ENCODE data around the gene CD209. TPM values are rescaled to one million over a fixed set of nuclear protein-coding genes. Genes with fewer than 3 reads are reported as not detected.
A peak's percentile ranks its signal among the peaks of the same experiment; 100 is the strongest.

CD209 gene
- total RNA-seq, 1 donor = not detected

GRCh38 chr19:7781157-7781556, 33.8 kb upstream of the CD209 start:
- no peak for TF ChIP-seq CTCF (IDR thresholded peaks at IDR 0.05; ENCODE audit: insufficient read depth, low read depth, low read length)
- H3K4me3 ChIP-seq (ENCODE audit: low read depth, low read length) = no peak overlapping the region
- DNase-seq (ENCODE audit: low read depth) = no peak

GRCh38 chr19:7779631-7780486, 32.5 kb upstream of the CD209 start:
- TF ChIP-seq CTCF (IDR thresholded peaks at IDR 0.05; ENCODE audit: insufficient read depth, low read depth, low read length) = no peak
- H3K4me3 ChIP-seq (ENCODE audit: low read depth, low read length) = no peak overlapping the region
- no peak for DNase-seq (ENCODE audit: low read depth)

- no peak for DNase-seq (ENCODE audit: low read depth)
- no peak overlapping the region for H3K4me3 ChIP-seq (ENCODE audit: low read depth, low read length)
- TF ChIP-seq CTCF (IDR thresholded peaks at IDR 0.05; ENCODE audit: insufficient read depth, low read depth, low read length) = no peak
Observed at GRCh38 chr19:7778081-7778480, 30.7 kb upstream of the CD209 start.

- no peak for DNase-seq (ENCODE audit: low read depth)
- no peak overlapping the region for H3K4me3 ChIP-seq (ENCODE audit: low read depth, low read length)
- TF ChIP-seq CTCF (IDR thresholded peaks at IDR 0.05; ENCODE audit: insufficient read depth, low read depth, low read length) = no peak
Observed at GRCh38 chr19:7775761-7776160, 28.4 kb upstream of the CD209 start.

- TF ChIP-seq CTCF (IDR thresholded peaks at IDR 0.05; ENCODE audit: insufficient read depth, low read depth, low read length) = no peak
- no peak overlapping the region for H3K4me3 ChIP-seq (ENCODE audit: low read depth, low read length)
- DNase-seq (ENCODE audit: low read depth) = no peak
Observed at GRCh38 chr19:7773841-7774240, 26.5 kb upstream of the CD209 start.

- TF ChIP-seq CTCF (IDR thresholded peaks at IDR 0.05; ENCODE audit: insufficient read depth, low read depth, low read length) = no peak
- no peak overlapping the region for H3K4me3 ChIP-seq (ENCODE audit: low read depth, low read length)
- DNase-seq (ENCODE audit: low read depth) = peak; percentile 38
Observed at GRCh38 chr19:7772752-7773291, 25.5 kb upstream of the CD209 start.

Data from fibroblast of villous mesenchyme (primary cell).